K562 (cell line): Measurements from ENCODE around the gene TXK. TPM values are rescaled to one million over a fixed set of nuclear protein-coding genes. Genes with fewer than 3 reads are reported as not detected.

Experiments used
- BRCA1 ChIP-seq, 2 experiments: fragments of 450-650 bp in 1 of 2; sonication (generic) in 1 of 2; formaldehyde crosslinking in 1 of 2; IDR thresholded peaks; 2 replicates each; pipeline versions ENCODE4 v1.5.0 to v1.6.1; 2017 to 2020; ENCODE audit warnings: mild to moderate bottlenecking in 1 of 2, missing genetic modification reagents in 1 of 2
- C11orf30 ChIP-seq: fragments of 450-650 bp; IDR thresholded peaks from 2 replicates; pipeline ENCODE4 v1.6.1; 2016; ENCODE audit warnings: low read depth, mild to moderate bottlenecking
- GABPA ChIP-seq: fragments of 200-800 bp; sonication (Bioruptor generic); conservative IDR thresholded peaks from 2 replicates; pipeline ENCODE4 v1.6.1; 2016; ENCODE audit warnings: low read depth, missing genetic modification characterization, missing compliant biosample characterization
- GTF2F1 ChIP-seq: IDR thresholded peaks from 2 replicates; pipeline ENCODE4 v1.6.1; 2011; ENCODE audit warnings: low read depth, low read length, improper control_type of control experiment
- MCM2 ChIP-seq: fragments of 450-650 bp; IDR thresholded peaks from 2 replicates; pipeline ENCODE4 v1.6.1; 2017; ENCODE audit warnings: low read depth, mild to moderate bottlenecking
- SOX6 ChIP-seq: fragments of 450-650 bp; IDR thresholded peaks from 2 replicates; pipeline ENCODE4 v1.6.1; 2014; ENCODE audit warnings: mild to moderate bottlenecking
- TOE1 ChIP-seq, 2 experiments: fragments of 450-650 bp in 1 of 2; sonication (generic) in 1 of 2; formaldehyde crosslinking in 1 of 2; IDR thresholded peaks; 2 replicates each; pipeline versions ENCODE4 v1.7.1 to v1.8.0; 2016 to 2022; ENCODE audit warnings: borderline replicate concordance in 2 of 2, mild to moderate bottlenecking in 2 of 2, antibody characterized with exemption in 1 of 2, inconsistent platforms in 1 of 2, low read depth in 1 of 2, missing genetic modification reagents in 1 of 2, moderate library complexity in 1 of 2
- ZNF384 ChIP-seq: IDR thresholded peaks from 2 replicates; pipeline ENCODE4 v1.6.1; 2012; ENCODE audit warnings: low read depth, low read length, improper control_type of control experiment
- polyA plus RNA-seq, 8 experiments: library from polyadenylated mRNA; depleted of rRNA in 4 of 8; stranded (reverse) in 5 of 8; unstranded in 3 of 8; fragments of >200 nt; fragmentation: Nextera tagmentation in 2 of 8; fragmentation: Illumina TruSeq in 1 of 8; extraction: Ambion mirVana in 2 of 8; extraction: Trizol in 1 of 8; gene quantifications; 2 replicates each; pipeline versions ENCODE4 v1.2.1 to v1.2.3, GENCODE V29; 2011 to 2014; ENCODE audit warnings: inconsistent platforms in 1 of 8, missing spikeins in 1 of 8
- total RNA-seq, 7 experiments: library from RNA; depleted of rRNA in 6 of 7; stranded (reverse); fragments of >200 nt in 6 of 7; fragmentation: Illumina TruSeq in 2 of 7; extraction: Trizol in 2 of 7; gene quantifications; 2 replicates each; pipeline versions ENCODE4 v1.2.1 to v1.2.3, GENCODE V29; 2011 to 2021; ENCODE audit warnings: low replicate concordance in 1 of 7
- TF ChIP-seq, protein P1 (sequence below): sonication (generic); formaldehyde crosslinking; IDR thresholded peaks from 2 replicates; pipeline ENCODE4 v1.8.0; 2022; ENCODE audit warnings: missing genetic modification reagents, mild to moderate bottlenecking, moderate library complexity, borderline replicate concordance
- TF ChIP-seq, protein P2 (sequence below): fragments of 450-650 bp; IDR thresholded peaks from 2 replicates; pipeline ENCODE4 v1.6.1; 2016; ENCODE audit warnings: antibody characterized with exemption

Gene TXK
- total and polyA plus RNA-seq, 9 of the 15 experiments (the other 6 are each of a cell fraction or from before 2014, with no cell fraction given): 0.24 to 1.1 (median 0.45) TPM; not detected in 1

DNA sequence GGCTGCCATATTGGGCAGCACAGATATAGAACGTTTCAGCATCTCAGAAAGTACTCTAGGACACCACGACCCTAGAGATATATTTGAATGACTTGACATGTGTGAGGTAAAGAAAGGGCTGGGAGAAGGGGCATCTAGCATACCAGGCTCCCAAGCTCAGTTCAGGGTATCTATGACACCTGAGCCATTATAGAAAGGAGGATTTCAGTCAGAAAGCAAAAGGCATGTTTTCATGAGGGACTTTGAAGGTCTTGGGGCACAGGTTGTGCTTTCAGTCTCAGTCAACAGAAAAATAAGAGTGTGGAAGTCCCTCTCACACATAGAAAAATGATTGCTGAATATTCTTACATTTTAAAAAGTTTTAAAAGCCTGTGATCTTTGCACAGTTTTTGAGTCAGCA lies 65.9 kb downstream of the TXK start (continued):
- TF ChIP-seq, protein P1, sequence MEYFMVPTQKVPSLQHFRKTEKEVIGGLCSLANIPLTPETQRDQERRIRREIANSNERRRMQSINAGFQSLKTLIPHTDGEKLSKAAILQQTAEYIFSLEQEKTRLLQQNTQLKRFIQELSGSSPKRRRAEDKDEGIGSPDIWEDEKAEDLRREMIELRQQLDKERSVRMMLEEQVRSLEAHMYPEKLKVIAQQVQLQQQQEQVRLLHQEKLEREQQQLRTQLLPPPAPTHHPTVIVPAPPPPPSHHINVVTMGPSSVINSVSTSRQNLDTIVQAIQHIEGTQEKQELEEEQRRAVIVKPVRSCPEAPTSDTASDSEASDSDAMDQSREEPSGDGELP (CRISPR knock-in tag): no peak
- TF ChIP-seq ZNF384: no peak
- TF ChIP-seq, protein P2, sequence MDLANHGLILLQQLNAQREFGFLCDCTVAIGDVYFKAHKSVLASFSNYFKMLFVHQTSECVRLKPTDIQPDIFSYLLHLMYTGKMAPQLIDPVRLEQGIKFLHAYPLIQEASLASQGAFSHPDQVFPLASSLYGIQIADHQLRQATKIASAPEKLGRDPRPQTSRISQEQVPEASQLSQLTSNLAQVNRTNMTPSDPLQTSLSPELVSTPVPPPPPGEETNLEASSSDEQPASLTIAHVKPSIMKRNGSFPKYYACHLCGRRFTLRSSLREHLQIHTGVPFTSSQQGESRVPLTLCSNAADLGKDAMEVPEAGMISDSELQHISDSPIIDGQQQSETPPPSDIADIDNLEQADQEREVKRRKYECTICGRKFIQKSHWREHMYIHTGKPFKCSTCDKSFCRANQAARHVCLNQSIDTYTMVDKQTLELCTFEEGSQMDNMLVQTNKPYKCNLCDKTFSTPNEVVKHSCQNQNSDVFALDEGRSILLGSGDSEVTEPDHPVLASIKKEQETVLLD: no peak
- no peak for TF ChIP-seq MCM2
- no peak for TF ChIP-seq SOX6
- no peak for TF ChIP-seq C11orf30
- no peak for TF ChIP-seq BRCA1 (IDR thresholded peaks at IDR 0.05)
- no peak for TF ChIP-seq BRCA1 (CRISPR knock-in tag; IDR thresholded peaks at IDR 0.05)
- TF ChIP-seq TOE1 (IDR thresholded peaks at IDR 0.05; ENCODE audit: borderline replicate concordance): no peak
- no peak for TF ChIP-seq TOE1 (CRISPR knock-in tag; IDR thresholded peaks at IDR 0.05; ENCODE audit: borderline replicate concordance, low read depth)
- TF ChIP-seq GTF2F1: no peak
- no peak for TF ChIP-seq GABPA (tag)
- TF ChIP-seq, all 486 proteins: peak for 0
